HG02884 (cell line): ENCODE data around the gene KIAA0753.
"Not testable (repeated sequence)": the region's sequence is repeated elsewhere in the genome, so short reads cannot be mapped to it uniquely, and the experiment has no call there.

ENCODE experiments used
- ATAC-seq: cut with Tn5 transposase; IDR thresholded peaks from one replicate; pipeline ENCODE4 v1.9.1; 2021; ENCODE audit warnings: mild to moderate bottlenecking, moderate library complexity; ENCODE audit not compliant: unreplicated experiment

Gene KIAA0753

DNA sequence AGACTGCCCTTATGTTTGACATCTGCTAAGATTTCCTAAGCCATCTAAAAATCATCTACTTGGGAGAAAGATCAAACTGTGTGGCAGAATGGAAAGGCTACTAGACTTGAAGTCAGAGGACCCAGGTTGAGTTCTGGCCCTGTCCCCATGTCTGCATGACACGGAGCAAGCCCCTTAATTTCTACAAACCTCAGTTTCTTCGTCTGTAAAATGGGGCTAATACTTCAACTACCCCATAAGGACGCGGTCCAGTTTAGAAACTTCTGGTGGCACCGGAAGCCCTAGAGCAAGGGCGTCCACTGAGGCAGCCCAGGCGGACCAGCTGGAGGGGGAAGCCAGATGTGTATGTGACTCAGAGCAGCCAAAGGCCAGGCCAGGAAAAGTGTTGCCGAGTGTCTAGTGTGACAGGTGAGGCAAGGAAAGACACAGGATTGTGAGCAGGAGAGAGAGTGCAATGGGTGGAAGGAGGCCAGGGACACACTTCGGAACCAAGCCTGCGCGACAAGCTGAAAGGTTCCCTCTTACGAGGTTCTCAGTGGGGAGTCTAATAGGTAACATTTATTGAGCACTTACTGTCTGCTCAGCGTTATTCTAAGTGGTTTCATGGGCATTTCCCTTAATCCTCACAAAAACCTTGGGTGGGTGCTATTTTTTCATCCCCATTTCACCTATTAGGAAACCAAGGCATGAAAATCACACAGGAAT is 66.4 kb downstream of the KIAA0753 start:
- no peak for ATAC-seq

DNA sequence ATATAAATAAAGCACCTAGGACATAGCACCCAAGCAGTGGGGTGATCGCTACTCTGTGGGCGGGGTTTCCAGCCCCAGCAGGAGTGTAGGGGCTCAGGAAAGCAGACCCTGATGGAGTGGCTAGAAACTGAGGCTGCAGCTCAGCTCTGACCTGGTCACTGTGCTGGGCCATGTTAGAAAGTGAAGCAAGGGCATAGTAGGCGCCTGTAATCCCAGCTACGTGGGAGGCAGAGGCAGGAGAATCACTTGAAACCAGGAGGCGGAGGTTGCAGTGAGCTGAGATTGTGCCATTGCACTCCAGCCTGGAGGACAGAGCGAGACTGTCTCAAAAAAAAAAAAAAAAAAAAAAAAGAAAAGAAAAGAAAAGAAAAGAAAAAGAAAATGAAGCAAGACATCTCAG is 67.0 kb downstream of the KIAA0753 start:
- not testable (repeated sequence) for ATAC-seq

DNA sequence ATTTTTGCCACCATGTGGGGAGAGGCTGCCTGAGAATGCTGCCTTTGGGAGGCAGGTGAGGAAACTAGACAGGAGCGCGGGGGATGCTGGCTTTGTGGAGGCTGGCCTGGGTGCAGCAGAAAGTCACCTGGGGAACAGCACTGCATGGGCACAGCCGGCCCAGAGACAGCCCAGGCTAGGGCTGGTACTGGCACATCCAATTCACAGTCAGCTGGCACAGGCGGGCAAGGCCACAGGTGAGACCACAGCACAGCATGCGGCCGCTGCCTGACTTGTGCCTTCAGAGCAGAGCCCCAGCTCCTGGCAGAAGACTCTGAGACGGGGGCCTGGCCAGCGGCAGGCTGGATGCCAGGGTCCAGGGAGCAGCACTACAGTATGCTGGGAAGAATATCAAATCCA is 67.5 kb downstream of the KIAA0753 start:
- ATAC-seq: no peak

DNA sequence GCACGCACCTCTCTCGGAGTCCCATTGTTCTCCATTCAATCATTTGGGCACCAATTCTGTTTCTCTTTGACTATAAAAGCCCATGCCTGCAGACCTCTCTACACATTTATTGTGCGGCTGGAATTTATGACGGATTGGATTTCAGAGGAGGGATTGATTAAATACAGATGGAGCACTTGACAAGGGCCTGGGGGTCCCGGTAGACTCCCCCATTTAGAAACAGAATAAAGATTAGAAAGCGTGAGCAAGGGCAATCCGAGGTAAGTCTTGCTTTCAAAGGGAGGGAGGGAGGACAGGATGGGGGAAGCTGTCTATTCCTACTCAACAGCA is 69.1 kb downstream of the KIAA0753 start:
- no peak for ATAC-seq

DNA sequence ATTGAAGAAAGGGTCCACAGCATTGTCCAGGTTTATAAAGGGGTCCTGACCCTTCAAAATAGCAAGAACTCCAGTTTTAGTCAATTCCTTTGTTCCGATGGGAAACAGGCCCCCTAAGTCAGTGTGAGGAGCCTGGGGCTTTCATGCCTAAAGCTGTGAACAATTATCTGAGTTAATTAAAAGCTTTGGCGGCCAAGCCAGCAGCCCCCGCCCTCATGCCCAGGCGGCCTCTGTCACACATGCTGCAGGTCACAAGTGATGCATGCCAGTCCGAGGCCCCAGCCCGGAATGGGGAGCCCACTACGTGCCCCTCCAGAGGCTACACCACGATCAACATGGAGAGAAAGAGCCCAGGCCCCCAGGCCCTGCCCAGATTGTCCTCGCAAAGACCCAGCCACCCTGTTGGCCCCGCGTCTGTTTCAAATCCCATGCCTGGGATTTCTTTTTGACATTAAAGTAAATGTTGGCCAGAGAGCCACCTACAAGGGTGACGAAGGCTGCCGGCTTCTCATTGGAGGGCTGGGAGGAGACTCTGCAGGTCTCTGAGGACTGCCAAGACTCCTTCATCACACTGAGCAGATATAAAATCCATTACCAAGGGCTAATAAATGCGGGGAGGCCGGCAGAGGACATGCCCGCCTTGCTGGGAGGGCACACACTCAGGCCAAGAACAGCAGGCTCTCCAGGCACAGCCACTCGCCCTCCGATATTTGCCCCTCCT is 69.6 kb downstream of the KIAA0753 start:
- ATAC-seq: no peak

DNA sequence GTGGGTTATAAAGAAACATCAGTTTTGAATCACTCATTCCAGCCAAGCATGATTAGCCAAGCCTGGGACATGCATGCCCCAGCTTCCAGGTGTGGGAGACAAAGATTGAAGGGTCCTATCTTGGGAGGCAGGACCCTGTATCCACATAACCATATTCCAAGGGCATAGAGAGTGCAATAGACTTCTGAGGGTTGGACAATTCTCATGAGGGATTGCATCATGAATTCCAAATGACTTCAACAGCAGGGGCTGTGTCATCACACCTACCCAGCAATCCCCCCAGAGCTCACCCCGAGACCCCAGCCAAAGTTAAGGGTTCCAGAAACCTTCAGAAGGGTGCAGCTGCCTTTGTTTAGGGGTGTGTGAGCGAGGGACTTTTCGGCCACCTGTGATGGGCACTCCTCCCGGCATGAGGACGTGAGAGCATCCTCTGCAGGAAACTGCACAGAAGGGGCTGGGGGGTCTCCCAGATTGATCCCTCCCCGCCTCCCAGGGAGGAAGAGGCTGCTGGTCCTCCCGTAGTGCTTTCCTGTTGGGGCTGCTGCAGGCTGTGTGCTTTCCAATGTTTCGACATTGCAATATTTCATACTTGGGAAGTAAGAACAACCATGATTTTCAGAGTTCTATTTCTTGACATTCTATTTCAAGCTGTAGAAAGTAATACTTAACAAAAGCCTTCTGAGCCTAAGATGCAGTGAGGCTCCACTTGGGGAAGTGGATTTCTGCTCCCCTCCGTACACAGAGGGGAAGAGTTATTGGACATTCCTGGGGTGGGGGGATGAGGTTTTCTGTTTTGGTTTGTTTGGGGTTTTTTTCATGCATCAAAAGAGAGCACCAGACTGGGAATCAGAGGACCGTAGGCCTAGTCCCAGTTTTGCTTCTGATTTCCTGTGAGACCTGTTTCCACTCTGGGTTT is 70.9 kb downstream of the KIAA0753 start:
- no peak for ATAC-seq

DNA sequence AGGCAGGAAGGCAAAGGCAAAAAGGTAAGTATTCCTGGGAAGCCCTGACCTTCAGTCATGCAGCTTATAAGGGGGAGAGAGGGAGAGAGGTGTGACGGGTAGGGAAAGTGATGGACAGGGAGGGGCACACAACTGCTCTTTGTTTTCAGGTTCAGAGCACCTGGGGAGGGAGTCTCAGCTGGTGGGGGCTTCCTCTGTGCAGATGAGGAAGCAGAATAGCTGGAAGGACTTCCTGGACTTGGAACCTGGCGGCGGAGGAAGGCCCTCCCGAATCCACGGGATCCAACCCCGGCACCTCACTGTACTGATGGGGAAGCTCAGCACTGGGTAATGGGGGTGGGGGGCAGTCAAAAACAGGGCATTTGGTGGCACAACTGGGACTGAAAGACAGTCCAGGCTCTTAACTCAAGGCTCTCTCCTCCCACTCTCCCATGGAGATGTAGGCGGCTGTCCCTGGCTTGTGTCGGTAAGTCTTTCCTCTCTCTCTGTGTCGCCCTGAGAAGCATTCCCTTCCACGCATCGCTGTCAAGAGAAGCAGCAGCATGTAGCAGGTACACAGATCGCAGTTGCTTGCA is 72.2 kb downstream of the KIAA0753 start:
- no peak for ATAC-seq

DNA sequence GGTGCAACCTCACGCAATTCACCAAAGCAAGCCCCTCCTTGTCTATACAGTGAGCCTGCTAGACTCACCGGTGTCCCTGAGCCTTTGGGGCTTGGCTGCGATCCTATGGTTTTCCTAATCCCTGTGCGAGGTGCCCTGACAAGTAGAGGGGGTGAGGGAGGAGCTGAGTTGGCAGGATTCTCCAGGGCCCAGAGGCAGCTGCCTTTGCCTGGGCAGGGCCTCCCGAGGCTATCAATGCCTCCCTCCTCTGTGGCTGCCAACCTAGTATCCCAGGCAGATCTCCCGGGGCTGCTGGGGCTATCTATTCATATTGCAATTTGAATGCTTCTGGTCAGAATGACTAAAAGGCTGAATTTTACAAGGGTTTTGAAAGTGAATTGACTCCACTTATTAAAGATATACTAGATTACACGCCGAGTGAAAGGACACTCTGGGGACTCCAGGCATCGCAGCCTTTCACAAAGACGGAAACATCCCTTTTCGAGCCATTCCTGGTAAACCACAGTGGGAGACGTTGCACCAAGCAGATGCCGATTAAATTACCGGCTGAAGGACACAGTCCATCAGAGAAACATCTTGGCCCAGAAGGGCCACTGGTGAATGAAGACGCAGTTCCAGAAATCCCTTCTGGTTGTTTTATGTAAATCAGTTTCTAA is 72.9 kb downstream of the KIAA0753 start:
- ATAC-seq: no peak

DNA sequence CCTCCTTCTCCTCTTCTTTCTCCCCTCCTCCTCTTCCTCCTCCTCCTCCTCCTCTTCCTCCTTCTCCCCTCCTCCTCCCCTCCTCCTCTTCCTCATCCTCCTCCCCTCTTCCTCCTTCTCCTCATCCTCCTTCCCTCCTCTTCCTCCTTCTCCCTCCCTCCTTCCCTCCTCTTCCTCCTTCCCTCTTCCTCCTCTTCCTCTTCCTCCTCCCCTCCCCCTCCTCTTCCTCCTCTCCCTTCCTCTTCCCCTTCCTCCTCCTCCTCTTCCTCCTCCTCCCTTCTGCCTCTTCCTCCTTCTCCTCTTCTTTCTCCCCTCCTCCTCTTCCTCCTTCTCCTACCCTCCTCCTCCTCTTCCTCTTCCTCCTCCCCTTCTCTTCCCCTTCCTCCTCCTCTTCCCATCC is 79.1 kb downstream of the KIAA0753 start:
- no peak for ATAC-seq

DNA sequence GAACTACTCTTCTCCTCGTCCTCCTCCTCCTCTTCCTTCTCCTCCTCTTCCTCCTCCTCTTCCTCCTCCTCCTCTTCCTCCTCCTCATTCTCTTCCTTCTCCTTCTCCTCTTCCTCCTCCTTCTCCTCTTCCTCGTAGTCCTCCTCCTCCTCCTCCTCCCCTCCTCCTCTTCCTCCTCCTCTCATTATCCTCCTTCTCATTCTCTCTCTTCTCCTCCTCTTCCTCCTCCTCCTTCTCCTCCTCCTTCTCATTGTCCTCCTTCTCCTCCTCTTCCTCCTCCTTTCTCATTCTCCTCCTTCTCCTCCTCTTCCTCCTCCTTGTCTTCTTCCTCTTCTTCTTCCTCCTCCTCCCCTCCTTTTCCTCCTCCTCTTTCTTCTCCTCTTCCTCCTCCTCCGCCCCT is 80.0 kb downstream of the KIAA0753 start:
- ATAC-seq: no peak

DNA sequence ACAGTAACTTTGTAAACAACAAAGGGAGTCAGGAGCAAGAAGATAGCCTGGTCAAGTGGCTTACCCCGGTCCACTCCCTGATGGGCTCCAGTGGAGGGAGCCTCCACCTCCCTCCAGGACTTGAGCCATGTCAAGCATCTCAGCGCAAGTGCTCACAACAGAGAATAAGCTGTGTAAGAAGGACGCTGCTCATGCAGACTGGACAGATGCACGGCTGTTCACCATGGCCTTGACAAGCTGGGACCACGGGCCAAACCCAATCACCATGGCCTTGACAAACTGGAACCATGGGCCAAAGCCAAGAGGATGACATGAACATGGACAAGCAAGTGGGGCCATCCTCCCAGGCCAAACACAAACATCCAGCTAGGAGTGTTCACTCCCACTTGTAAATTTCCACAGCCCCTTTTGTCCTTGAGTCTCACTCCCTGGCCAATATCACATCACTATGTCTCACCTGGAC is 80.7 kb downstream of the KIAA0753 start:
- ATAC-seq: no peak

DNA sequence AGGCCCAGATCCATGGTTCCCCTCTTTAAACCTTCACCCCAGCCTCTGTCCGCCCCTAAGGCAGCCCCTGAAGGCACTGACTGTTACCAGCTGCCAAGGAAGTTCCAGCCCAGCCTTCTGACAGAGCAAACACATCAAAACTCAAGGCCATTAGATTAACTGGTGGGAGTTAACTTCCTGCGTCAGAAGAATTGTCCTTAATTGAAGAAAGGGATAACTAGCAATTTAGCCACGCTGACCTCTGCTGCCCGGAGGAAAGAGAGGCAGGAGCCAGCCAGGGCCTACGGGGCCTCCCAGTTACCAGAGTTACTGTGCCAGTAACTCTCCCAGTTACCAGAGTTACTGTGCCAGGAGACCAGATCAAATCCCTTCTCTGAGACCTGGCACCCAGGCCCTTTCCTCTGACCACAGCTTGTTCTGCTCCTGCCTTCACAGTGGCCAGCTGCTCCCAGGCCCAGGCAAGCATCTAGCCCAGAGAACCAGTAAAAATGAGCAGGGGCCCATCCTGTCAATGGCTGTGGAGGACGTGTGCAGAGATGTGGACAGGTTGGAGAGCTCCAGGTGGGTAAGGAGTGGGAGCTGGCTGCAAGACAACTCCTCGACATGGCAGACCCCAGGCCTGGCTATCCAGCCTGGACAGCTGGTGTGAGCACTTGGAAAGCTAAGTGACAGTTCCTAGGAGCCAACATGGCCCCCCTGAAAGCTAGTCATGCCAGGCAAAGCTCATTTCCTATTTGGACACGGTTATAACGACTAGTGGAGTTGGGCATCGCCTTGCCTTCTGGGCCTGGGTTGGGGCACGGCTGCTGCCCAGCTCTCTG is 81.4 kb downstream of the KIAA0753 start:
- no peak for ATAC-seq

DNA sequence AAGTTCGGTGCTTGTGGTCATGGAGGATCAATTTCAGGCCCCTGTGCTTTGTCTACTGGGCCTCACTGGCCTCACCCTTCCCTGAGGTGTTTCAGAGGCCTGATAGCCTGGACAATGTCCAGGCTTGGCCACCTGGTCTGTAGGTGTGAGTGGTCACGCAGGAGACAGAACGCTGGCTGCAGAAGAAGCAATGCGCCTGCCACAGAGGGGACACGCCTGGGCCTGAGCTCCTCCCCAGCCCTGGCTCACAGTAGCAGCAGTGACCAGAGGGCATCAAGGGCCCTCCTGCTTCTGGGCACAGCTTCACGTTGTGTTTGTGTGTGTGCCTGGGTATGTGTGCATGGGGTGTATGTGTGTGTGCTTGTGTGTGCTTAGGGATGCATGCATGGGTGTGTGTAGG is 82.2 kb downstream of the KIAA0753 start:
- no peak for ATAC-seq

DNA sequence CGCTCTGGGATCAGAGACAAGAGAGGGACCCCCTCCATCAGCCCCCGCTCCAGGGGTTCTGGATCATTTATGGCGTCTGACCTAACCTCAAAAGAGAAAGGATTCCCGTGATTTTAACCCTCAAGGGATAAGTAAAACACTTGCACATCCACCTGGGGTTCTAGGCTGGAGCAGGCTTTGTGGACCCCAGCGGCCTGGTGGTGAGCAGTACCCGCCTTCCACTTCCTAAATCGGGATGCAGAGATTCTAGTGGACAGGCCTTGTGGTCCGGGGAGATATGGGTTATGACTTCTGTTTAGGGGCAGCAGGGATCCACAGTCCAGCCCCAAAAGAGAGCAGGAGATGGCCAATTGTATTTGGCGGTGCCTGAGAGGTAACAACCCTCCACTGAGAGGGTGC is 83.5 kb downstream of the KIAA0753 start:
- no peak for ATAC-seq

DNA sequence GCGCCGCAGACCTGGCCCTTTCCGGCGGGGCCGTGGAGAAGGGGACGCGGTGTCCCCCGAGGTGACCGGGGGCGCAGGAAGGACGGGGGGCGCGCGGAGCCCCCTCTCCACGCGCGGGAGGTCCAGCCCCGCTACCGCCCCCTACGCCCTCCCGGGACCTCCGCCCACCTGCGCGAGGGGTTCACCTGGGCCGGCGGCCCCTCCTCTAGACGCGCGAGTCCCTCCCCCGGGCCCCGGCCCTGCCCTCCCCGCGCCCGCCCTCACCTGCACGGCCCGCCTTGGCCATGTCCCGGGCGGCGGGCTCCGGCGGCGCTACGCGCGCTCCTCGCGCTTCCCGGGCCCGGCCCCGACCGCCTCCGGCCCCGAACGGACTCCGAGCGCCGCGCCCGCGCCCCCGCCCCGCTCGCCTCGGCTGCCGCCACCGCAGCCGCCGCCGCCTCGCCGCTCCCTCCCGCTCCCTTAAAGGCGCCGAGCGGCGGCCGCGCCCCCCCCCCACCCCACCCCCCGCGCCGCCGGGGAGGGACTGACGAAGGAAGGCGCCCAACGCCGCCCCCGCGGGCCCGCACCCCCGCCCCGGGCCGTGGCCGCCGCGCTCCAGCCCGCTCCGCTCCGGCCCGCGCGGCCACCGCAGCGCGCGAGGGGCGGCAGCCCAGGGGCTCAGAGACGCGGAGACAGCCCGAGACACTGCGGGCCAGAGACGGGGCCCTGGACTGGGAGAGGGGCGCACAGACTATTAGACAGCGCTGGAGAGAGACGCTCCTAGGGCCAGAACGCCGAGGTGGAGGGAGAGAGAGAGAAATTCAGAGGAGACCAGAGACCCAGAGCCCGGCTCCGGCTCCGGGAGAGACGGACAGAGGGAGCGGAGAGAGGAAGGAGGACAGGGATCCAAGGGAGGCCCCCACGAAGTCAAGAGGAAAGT is 84.1 kb downstream of the KIAA0753 start, which contains the start of gene PITPNM3:
Gene PITPNM3, minus strand, starts transcription at position 435 of the 919 bp plus-strand sequence. Its CDS starts 149 bp downstream, at position 286.
- ATAC-seq: no peak

DNA sequence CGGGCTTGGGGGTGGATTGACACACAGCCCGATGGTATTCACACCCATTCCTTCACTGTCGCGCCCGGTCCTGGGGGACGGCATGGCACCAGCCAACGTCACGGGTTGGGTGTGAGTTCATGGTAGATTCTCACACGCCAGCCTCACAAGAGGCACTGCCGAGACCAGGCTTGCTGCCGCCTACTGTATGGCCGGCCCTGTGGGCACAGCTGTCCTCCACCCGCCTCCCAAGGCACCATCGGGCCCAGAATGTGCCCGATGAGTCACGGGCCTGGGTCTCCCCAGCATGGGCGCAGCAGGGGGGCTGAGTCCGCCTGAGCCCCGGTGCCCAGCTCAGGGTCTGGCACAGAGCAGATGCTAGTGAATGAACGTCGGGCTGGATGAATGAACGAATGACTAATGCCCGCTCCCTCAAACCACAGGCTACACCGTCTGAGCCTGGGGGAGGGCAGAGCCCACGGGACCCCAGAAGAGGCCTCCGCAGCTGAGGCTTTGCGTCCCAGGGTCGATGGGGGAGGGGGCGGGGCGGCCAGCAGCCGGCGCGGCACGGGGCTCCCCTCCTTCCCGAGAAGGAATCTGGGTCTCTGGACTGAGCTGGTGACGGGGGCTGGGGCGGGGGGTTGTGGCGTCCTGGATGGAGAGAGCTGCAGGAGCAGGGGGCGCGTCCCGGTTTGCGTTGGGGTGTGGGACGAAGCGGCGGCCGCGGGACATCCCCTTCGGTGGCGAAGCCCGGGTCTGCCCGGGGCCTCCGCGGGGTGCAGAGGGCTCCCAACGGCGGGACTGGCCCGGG is 85.0 kb downstream of the KIAA0753 start:
- ATAC-seq: no peak

DNA sequence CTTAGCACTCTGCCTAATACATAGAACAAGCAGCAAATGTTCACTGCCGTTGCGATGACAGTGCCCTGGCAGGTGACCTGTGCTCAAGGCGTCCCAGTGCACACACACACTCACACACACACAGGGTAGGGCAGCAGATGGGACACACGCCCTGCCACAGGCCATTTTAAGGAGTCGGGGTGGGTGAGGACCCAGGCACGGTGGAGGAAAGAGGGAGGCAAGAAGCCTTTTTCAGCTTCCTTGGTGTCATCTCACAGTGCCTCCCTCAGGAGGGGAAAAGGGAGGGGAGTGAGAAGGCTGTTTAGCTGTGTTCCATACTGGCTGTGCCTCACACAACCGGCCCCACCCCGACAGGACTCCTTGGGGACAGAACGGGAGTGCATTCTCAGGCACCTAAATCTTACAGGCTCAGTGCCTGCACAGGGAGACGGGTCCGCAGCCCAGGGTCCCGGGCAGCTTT is 85.6 kb downstream of the KIAA0753 start:
- no peak for ATAC-seq

DNA sequence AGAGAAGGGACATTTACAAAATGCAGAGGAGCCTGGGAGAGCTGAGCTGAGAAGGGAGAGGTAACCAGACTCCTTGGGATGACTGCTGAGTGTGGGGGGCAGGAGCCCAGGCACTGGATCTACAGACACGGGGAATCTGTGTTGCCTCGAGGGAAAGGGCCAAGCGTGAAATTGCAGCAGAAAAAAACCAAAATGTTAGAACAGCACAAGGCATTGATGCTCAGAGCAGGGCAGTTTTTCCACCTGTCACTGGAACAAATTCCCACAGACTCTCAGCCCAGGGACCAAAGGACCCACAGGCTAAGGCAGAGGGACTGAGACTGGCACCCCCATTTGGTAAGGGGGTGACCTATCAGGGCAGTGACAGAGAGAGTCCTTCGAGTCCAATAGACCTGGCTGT is 86.2 kb downstream of the KIAA0753 start:
- no peak for ATAC-seq
